RKO (cell line): Measurements from ENCODE around the gene MAP3K10.

Source experiments
- DNase-seq: peaks from one replicate; pipeline ENCODE4 v3.0.0-alpha.2; 2016; ENCODE audit warnings: low spot score

MAP3K10 gene

DNA sequence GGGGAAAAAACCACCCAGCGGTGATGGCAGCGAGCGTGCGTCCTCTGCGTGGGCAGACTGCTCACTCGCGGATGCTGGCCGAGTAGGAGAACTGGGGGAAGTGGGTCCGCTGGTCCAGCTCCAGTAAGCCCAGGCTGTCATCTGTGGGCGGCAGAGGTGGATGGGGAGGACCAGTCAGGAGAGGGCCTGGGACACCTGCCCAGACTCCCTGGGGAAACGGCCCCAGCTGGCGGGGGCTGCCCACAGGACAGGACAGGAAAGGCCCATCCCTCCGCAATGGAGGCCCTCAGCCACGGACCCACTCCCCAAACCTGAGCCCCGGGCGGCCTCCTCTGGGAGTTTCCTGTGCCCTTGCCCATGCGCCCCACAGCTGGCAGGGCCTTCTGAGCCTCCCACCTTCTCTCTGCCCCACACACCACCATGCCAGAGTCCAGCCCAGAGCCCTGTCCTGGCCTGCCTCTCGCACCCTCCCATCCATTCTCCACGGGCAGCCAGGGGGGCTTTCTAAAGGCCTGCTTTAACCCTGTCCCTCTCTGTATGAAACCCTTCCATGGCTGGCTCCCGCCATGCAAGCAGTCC, 42.7 kb downstream of the MAP3K10 start:
- DNase-seq: no peak

DNA sequence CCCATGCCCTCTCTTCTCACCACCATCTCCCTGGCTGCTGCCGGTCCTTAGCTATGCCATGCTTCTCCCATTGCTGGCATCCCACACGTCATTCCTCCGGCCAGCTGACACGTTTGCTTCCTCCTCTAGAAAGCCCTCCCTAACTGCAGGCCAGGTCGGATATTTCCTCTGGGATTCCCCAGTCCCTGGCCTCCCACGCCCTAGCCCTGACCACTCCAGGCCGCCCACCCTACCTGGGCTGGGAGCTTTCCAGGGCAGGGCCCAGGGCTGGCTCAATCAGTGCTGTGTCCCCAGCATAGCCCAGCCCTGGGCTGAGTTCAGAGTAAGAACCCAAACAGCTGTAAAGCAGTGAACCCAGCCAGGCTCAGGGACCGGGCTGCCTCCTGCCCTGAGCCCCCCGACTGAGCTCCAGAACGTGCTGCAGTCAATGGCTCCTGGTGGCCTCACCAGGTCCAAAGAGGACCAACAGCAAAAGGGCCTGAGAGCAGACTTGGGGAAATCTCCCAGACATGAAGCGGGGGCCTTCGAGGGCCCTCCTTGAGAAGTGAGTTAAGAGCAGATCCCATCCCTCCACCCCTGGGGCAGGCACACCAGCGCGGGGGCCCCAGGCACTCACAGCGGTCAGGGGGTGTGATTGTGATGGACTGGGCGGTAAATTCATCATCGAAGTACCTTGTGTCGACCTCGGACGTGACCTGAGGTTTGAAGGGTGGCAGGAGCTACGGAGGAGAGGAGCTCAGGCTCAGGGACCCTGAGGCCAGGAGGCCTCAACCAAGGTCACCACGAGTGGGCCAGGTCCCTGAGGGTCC, 43.4 kb downstream of the MAP3K10 start:
- no peak for DNase-seq

GRCh38 chr19:40235238-40236025, 44.2 kb downstream of the MAP3K10 start:
- no peak for DNase-seq

DNA sequence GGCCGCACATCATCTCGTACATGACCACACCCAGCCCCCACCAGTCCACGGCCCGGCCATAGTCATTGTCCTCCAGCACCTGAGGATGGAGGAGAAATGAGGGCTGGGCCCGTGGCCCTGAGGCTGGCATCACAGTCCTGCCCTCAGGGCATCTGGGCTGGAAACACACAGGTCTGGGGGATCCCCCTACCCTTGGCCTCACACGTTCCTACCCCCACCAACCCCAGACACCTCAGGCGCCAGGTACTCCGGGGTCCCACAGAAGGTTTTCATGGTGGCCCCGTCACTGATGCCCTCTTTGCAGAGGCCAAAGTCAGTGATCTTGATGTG, 44.8 kb downstream of the MAP3K10 start:
- DNase-seq: no peak

DNA sequence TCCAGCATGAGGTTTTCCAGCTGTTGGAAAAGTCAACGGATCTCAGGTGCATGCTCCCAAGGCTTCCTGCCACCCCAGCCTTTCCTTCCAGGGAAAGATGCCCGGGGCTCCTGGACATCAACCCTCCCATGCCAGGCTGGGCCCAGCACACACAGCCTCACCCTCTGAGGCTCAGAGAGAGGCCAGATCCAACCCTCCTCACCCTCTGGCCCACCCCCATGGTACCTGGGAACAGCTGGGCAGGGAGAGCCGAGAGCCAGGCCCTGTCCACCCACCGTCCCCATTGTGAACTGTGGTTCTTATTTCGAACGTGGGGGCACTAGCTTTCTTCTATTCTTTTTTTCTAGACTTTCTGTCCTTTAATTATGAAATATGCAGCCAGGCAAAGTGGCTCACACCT, 45.1 kb downstream of the MAP3K10 start:
- no peak for DNase-seq

DNA sequence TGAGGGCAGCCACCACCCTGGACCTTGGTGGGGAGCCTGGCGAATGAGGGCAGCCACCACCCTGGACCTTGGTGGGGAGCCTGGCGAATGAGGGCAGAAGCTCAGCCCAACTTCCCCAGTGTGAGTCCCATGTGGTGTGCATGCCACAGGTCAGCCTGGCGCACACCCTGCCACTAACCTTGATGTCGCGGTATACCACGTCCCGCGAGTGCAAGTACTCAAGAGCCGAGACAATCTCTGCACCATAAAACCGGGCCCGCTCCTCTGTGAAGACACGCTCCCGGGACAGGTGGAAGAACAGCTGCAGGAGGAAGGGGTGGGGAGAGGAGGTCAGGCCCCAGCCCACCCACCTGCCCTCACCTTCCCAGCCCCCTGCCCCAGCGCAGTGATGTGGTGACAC, 46.6 kb downstream of the MAP3K10 start:
- no peak for DNase-seq

GRCh38 chr19:40238775-40239174, 47.5 kb downstream of the MAP3K10 start:
- no peak for DNase-seq

GRCh38 chr19:40239415-40240226, 48.4 kb downstream of the MAP3K10 start:
- no peak for DNase-seq

GRCh38 chr19:40240332-40240731, 49.1 kb downstream of the MAP3K10 start:
- DNase-seq: no peak

DNA sequence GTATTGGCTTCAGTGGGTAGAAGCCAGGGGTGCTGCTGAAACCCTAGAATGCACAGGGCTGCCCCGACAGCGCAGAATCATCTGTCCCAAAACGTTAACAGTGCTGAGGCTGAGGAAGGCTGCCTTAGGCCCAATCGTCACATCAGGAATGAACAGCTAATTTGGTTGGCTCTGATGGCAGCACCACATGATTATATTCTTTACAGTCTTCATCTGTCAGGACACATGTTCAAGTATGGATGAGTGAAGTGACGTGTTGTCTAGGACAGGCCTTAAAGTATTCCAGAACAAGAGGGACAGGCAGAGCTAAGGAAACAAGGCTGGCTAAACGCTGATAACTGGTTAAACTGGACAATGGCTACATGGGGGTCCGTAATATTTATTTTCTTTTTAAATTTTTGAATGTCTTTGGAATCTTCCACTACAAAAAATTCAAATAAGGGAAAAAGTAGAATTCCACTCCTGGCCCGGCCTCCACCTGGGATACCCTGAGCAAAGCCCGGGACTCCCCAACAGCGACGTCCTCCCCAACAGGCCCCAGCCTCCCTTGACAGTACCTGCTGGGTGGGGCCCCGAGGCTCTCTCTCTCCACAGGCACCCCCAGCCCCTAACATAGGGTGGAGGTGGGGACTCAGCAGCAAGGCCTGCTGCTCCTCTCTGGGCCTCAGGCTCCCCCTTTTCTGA, 50.0 kb downstream of the MAP3K10 start:
- DNase-seq: no peak

DNA sequence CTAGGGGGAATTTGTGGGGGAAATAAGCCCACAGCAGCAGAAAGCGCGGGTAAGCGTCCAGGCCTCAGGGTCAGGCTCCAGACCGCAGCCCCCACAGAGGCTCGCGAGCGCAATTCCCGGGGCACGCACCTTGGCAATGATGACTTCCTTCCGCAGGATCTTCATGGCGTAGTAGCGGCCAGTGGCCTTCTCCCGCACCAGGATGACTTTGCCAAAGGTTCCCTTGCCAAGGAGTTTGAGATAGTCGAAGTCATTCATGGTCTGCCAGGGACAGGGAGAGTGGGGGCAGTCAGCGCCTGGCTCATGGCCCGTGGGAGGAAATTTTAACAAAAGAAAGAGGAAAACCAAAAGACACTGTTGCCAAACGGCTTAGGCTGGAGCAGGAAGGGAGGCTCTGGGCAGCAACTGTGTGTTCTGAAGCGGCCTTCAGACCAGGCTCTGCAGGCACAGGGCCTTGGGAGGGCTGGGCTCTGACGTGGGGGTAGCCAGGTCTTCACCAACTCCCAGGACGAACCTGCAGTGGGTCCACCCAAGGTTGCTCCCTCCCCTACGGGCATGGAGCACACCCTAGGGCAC, 50.7 kb downstream of the MAP3K10 start:
- DNase-seq: no peak

DNA sequence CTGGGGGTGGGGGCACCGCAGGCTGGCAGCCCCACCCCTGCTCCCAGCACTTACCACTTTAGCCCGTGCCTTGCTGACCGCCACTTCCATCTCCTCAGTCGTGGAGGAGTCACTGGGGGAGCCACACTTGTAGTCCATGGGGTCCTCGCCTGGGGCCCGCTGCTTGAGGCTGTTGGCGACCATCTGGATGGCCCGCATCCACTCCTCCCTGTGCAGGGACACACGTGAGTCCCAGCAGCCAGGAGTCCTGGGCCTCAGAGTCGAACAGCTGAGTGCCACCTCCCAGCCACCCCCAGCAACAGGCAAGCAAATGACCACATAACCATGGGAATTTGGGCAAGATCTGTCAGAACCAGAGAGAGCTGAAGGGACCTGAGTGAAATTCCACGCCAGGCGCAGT, 51.3 kb downstream of the MAP3K10 start:
- DNase-seq: no peak

GRCh38 chr19:40243181-40243580, 52.0 kb downstream of the MAP3K10 start:
- no peak for DNase-seq

DNA sequence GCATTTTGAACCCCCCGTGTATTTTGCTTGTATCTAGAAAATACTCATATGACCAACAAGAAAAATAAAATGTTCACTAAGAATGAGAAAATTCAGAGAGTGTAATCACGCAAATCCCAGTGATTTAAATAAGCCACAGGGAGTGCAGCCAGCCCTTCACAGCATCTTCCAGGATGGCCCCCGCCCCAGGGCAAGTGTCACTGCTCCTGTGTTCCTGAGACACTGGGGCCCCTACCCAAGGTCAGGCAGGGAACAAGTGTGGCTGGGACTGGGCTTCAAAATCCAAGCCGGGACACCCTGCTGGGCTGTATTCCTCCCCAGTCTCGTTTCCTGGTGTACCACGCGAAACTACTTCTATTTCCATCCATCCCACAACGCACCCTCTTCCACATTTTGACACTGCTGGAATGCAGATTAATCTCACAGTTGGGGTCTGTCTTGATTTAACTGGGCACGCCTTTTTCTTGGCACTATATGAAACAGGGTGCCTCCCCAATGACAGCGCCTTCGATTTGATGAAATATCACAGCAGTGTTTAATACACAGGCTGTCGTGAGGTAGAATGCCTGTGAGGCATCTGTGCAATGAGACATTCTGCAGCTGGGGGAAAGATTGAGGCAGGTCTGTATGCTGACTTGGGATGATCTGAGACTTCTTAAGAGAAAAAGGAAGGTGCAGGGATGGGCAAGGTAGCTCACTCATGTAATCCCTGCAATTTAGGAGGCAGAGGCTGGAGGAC, 53.5 kb downstream of the MAP3K10 start:
- no peak for DNase-seq

GRCh38 chr19:40245506-40246128, 54.4 kb downstream of the MAP3K10 start:
- no peak for DNase-seq

DNA sequence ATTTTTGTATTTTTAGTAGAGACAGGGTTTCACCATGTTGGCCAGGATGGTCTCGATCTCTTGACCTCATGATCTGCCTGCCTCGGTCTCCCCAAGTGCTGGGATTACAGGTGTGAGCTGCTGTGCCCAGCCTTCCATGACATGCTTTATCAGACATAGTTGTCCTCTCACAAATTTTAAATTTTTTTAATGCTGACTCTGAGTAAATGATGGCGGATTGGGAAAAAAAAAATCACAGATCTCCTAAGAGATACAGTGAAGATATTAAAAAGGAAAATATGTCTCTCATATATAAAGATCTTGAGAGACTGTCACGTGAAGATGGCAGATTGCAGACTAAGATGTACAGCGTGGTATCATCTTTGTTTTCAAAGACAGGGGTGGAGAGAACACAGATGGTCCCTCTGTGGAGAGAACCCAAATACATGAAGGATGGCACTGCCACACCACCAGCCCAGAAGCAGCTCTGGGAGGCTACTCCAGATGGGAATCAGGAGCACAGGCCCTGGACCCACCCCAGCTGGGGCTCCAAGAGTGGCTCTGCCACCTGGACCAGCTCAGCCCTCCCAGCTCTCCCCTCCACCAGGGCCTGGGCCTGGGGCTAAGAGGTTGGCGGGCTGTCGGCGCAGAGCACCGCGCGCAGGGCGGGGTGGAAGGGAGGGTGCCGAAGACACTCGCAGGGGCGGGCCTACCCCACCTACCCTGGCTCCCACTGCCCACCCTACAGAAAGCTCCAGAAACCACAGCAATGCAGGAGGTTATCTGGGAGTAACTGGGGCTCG, 55.3 kb downstream of the MAP3K10 start:
- no peak for DNase-seq

DNA sequence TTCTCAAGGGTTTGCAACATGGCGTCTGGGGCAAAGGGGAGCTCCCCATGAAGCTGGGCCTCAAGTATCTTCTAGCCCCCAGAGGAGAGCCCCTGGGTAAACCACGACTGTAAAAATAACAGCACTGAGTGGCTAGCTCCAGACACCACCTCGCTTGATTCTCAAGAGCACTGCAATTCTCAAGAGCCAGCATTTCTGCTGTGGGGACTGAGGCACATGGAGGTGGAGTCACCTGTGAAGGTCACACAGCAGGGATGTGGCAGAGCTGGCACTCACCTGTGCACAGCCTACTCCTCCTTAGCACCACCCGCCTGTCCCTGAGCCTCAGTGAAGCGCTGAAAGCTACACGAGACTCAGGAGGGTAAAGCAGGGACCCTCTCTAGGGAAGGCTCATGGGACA, 56.0 kb downstream of the MAP3K10 start:
- no peak for DNase-seq

DNA sequence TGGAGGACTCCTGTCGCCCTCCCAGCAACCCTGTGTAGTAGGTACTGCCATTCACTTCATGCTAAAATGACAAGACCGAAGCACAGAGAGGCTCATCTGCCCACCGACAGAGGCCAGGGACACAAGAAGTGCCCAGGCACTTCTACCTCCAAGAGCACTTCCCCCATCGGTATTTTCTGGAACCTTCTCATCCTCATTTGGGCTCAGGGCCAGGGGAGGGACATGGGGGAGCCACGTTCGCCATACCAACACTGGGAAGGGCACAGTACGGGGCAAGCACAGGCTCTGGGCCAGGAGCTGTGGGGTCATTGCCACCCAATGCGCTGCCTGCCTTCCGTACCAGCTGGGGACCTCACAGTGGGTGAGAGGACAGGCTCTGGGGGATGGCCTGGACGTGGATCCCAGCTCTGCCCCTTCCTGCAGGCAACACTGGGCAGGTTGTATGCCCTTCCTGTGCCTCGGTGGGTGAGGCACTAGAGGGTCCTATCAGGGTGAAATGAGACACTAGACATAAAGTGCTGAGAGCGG, 56.6 kb downstream of the MAP3K10 start:
- no peak for DNase-seq

GRCh38 chr19:40249201-40249600, 58.0 kb downstream of the MAP3K10 start:
- no peak for DNase-seq
